Measurements from ENCODE around the gene VPS26C.

Gene VPS26C

GRCh38 chr21:37245151-37245550 lies 22.0 kb downstream of the VPS26C start:
- TF ChIP-seq GATA2 (IDR thresholded peaks at IDR 0.05; ENCODE audit: low read depth, low read length) (no peak), GATA3 (IDR thresholded peaks at IDR 0.05; ENCODE audit: low read depth, low read length) (no peak)

DNA sequence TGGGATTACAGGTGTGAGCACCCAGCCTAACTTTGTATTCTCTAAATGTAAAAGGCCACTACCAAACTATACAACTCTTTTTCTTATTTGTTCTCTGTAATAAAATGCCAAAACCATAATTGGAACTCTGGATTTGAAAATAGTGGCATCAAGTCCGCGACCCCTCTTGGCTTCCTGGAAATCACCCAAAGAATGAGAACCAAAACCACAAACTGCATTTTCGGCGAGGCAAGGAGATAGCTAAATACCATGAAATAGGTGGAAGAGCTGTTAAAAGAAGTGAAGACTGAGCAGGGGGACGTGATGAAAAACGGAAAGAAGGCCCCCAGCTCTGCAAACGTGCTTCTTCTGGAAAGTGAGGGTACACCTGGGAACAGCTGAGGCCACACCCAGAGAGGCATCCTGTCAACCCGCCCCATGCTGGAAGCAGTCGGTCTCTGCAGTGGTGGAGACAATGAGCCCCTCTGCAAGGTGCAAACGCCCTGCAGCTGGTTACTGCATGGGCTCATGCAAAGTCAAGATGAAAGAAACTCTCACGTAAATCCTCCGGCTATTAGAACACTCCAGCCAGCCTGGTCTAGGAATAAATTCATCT lies 22.5 kb downstream of the VPS26C start:
- TF ChIP-seq GATA2 (IDR thresholded peaks at IDR 0.05; ENCODE audit: low read depth, low read length) (no peak), GATA3 (IDR thresholded peaks at IDR 0.05; ENCODE audit: low read depth, low read length) (no peak)

GRCh38 chr21:37243961-37244360 lies 23.2 kb downstream of the VPS26C start:
- no peak for TF ChIP-seq GATA3 (IDR thresholded peaks at IDR 0.05; ENCODE audit: low read depth, low read length)
- TF ChIP-seq GATA2 (IDR thresholded peaks at IDR 0.05; ENCODE audit: low read depth, low read length), result no peak

GRCh38 chr21:37241426-37241825 lies 25.7 kb downstream of the VPS26C start:
- TF ChIP-seq GATA2 (IDR thresholded peaks at IDR 0.05; ENCODE audit: low read depth, low read length) (no peak), GATA3 (IDR thresholded peaks at IDR 0.05; ENCODE audit: low read depth, low read length) (no peak)

- no peak for TF ChIP-seq GATA3 (IDR thresholded peaks at IDR 0.05; ENCODE audit: low read depth, low read length)
These were observed 26.2 kb downstream of the VPS26C start for GRCh38 chr21:37240978-37241377.

DNA sequence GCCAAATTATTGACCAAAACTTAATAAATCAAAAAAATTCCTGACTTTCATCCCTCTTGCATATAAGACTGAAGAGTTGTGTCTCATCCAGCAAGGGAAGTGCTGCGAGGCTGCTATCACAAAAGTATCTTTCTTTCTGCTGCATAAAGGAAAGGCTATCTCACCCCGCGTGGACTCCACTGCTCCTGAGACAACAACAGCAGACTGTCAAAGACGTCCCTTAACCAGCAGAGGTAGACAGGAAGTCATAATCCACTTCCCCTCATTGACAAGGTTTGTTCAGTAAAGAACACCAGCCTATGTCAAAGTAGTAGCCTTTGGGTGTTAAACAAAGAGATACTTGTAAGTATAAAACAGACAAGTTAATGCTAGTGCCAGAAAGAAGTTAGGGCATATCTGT lies 29.4 kb downstream of the VPS26C start:
- TF ChIP-seq GATA2 (IDR thresholded peaks at IDR 0.05; ENCODE audit: low read depth, low read length) (no peak), GATA3 (IDR thresholded peaks at IDR 0.05; ENCODE audit: low read depth, low read length) (no peak)

GRCh38 chr21:37237346-37237745 lies 29.8 kb downstream of the VPS26C start:
- TF ChIP-seq GATA3 (IDR thresholded peaks at IDR 0.05; ENCODE audit: low read depth, low read length) (no peak), GATA2 (IDR thresholded peaks at IDR 0.05; ENCODE audit: low read depth, low read length) (no peak)

GRCh38 chr21:37233551-37234146 lies 33.5 kb downstream of the VPS26C start:
- TF ChIP-seq GATA2 (IDR thresholded peaks at IDR 0.05; ENCODE audit: low read depth, low read length) (no peak), GATA3 (IDR thresholded peaks at IDR 0.05; ENCODE audit: low read depth, low read length) (no peak)

DNA sequence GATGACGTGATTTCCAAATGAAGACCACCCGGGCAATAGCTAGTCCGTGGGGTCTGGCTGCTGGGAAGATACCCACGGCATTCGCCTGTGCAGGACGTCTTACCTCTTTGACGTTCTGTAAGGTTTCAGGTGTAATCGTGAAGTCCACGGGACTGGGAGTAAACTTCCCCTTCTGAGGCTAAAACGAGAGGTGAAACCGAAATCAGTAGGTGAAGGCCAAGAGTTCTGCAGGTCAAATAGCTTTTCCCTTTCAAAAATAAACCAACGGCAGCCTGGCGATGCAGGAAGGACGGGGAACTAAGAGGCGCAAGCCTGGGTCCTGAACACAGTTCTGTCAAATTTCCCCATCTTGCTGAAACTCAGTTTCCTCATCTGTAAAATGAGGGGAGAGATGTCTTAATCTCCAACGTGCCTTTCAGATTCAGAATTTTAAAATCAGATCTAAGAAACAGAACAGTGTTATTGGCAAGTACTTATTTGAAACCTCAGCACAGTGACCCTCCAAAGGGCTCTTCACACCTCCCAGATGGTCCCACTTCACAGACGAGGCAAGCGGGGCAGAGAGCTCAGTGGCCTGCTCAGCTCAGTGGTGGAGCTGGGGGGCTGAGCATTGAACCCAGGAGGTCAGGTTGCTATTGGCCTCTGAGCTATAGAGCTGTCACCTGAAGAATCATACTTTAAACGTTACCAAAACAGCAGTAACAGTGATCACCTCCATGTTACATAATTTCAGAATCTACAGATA lies 34.7 kb downstream of the VPS26C start:
- no peak for TF ChIP-seq GATA3 (IDR thresholded peaks at IDR 0.05; ENCODE audit: low read depth, low read length)
- no peak for TF ChIP-seq GATA2 (IDR thresholded peaks at IDR 0.05; ENCODE audit: low read depth, low read length)

DNA sequence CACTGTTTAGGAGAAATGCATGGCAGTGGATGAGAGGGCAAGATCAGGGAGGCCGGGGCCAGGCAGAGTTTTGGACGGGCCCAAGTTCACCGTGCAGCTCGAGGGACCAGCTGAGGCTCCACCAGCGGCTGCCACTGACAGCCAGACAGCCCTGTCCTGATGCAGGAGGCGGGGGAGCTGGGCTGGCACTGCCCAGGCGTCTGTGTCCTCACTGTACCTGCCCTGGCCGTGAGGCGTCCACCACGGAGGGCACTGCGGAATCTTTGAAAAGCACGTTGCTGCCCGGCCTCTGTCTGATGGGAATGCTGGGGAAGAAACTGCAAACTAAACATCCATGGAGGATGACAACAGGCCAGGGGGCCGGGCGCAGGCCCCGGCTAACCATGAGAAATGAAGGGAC lies 35.5 kb downstream of the VPS26C start:
- no peak for TF ChIP-seq GATA2 (IDR thresholded peaks at IDR 0.05; ENCODE audit: low read depth, low read length)
- TF ChIP-seq GATA3 (IDR thresholded peaks at IDR 0.05; ENCODE audit: low read depth, low read length), result no peak

DNA sequence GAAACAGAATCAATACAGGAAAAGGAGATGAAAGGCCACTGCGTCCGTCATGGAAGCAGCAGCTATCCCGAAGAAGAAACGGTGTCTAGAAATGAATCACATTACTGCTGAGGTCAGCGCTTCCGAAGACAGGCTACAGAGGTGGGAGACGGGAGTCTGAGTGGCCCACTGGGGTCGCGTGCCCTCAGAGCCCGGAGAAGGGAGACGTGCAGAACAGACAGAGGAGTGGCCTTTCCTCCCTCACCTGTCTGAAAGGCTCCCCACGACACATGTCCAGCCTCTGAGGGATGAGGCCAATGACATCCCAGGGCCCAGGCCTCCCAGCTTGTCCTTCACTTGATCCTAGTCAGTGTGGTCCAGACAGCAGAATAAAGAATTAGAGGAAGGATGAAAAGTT lies 35.9 kb downstream of the VPS26C start:
- TF ChIP-seq GATA3 (IDR thresholded peaks at IDR 0.05; ENCODE audit: low read depth, low read length) (no peak), GATA2 (IDR thresholded peaks at IDR 0.05; ENCODE audit: low read depth, low read length) (no peak)

DNA sequence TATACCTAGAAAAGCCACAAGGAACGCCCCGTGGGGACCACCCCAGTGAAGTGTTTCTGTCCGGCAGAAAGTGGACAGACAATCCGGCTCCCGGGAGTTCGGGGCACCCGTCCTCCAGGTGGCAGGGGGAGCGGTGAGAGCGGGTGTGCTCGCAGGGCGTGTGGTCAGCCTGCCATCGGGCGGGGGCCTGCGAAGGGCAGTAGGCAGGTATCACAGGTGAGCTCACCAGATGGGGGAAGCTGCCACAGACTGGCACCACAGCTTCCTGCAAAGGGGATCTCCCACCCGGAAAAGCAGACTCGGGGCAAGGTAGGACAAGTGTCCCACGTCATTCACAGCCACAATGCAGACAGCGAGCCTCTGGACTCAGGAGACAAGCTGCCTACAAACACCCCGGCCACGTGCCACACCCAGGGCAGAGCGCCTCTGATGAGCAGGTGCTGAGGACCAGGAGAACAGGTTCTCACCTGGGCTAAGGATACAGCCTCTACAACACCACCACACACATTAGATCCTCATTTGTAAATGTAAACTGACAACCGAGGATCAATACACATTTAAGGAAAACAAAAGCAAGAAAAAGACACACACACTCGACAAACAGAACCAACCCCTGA lies 36.4 kb downstream of the VPS26C start:
- no peak for TF ChIP-seq GATA3 (IDR thresholded peaks at IDR 0.05; ENCODE audit: low read depth, low read length)
- no peak for TF ChIP-seq GATA2 (IDR thresholded peaks at IDR 0.05; ENCODE audit: low read depth, low read length)

DNA sequence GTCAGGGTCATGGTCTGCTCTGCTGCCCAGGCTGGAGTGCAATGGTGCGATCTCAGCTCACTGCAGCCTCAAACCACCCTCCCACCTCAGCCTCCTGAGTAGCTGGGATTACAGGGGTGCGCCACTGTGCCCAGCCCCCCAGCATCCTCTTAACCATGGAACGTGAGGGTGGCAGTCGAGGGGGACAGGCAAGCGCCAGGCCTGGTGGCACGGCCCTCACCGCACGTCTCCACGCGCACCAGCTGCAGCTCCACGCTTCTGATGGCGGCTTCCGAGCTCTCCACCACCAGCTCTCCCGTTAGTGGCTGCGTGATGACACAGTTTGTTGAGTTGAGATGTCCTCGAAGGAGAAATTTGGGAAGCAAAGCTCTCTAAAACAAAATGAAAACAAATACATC lies 39.1 kb downstream of the VPS26C start:
- TF ChIP-seq GATA2 (IDR thresholded peaks at IDR 0.05; ENCODE audit: low read depth, low read length), result no peak
- no peak for TF ChIP-seq GATA3 (IDR thresholded peaks at IDR 0.05; ENCODE audit: low read depth, low read length)

DNA sequence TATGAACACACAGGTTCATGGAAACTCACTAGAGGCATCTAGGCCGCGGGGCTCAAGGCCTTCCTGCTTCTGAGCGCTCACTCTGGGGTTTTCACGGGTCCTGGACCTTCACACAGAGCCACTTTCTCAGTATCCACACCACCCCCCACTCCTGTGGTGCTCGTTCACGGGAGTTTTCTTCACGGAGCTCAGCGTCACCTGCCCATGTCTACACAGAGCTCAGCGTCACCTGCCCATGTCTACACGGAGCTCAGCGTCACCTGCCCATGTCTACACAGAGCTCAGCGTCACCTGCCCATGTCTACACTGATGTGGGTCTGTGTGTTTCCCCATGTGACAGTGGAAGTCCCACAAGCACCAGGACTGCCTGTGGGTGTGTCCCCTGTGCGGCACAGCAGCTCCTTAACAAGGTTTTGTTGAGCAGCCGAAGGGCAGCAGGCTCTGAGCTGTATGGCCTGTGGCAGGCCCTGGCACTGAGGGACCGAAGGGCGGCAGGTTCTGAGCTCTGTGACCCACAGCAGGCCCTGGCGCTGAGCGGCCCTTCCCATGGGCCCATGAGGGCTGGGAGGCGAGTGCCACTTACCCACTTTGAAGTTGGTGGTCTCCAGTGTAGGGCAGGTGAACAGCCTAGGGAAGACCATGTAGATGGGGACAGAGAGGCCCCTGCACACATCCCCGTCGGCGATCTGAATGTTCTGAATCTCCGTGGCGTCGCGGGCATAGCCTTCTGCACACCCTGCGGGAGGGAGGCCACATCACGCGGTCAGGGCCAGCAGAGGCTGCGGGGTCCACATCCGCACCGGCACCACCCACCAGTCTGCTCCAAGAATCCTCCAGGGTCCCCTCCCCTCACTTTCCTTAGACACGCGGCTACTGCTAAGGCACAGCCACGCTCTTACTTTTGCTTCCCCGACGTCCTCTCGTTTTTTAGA lies 39.8 kb downstream of the VPS26C start:
- TF ChIP-seq GATA3 (IDR thresholded peaks at IDR 0.05; ENCODE audit: low read depth, low read length) (no peak), GATA2 (IDR thresholded peaks at IDR 0.05; ENCODE audit: low read depth, low read length) (no peak)

Measured in SH-SY5Y (cell line).